MCF 10A (cell line): Measurements from ENCODE around the gene IL6ST. TPM values are rescaled to one million over a fixed set of nuclear protein-coding genes. Genes with fewer than 3 reads are reported as not detected.
"Not testable (repeated sequence)": the region's sequence is repeated elsewhere in the genome, so short reads cannot be mapped to it uniquely, and the experiment has no call there.

Source experiments
- Bru-seq: library from RNA; stranded (reverse); fragments of 400-500 nt; gene quantifications from one replicate; lab custom pipeline; 2021; lab: Mats Ljungman, UMichigan
- BruChase-seq, 2 experiments: library from RNA; stranded (reverse); fragments of 400-500 nt; gene quantifications; one replicate each; lab custom pipeline; 2021; lab: Mats Ljungman, UMichigan
- BruUV-seq: library from RNA; stranded (reverse); fragments of 400-500 nt; replicated peaks from 2 replicates; lab custom pipeline; 2021; lab: Mats Ljungman, UMichigan
- CTCF ChIA-PET: fragments of 300-600 bp; sonication (Branson Sonifier 250); formaldehyde crosslinking; extraction: SDS; loops from one replicate; lab custom pipeline; 2021; ENCODE audit warnings: antibody characterized with exemption, inconsistent platforms; lab: Yijun Ruan, JAX
- POLR2A ChIA-PET: fragments of 300-600, 350-650 bp; sonication (Branson Sonifier 250); formaldehyde crosslinking; extraction: SDS; loops from one replicate; lab custom pipeline; 2020; ENCODE audit warnings: antibody characterized with exemption, inconsistent platforms; lab: Yijun Ruan, JAX
- DNase-seq: peaks from one replicate; pipeline ENCODE4 v3.0.0-alpha.2; 2018; ENCODE audit not compliant: unreplicated experiment
- H3K27ac Mint-ChIP-seq: one replicate; pipeline ENCODE4 v1.8.0; 2022; ENCODE audit warnings: mild to moderate bottlenecking, low read depth, mixed read lengths; ENCODE audit not compliant: unreplicated experiment
- H3K27me3 Mint-ChIP-seq: one replicate; pipeline ENCODE4 v1.8.0; 2022; ENCODE audit warnings: mixed read lengths; ENCODE audit not compliant: insufficient read depth, unreplicated experiment
- H3K36me3 Mint-ChIP-seq: one replicate; pipeline ENCODE4 v1.8.0; 2022; ENCODE audit warnings: mild to moderate bottlenecking, moderate library complexity, mixed read lengths; ENCODE audit not compliant: insufficient read depth, unreplicated experiment
- H3K4me1 Mint-ChIP-seq: one replicate; pipeline ENCODE4 v1.8.0; 2022; ENCODE audit warnings: mixed read lengths; ENCODE audit not compliant: insufficient read depth, unreplicated experiment
- H3K4me3 Mint-ChIP-seq: one replicate; pipeline ENCODE4 v1.8.0; 2022; ENCODE audit warnings: mild to moderate bottlenecking, moderate library complexity, mixed read lengths; ENCODE audit not compliant: unreplicated experiment
- H3K9me3 Mint-ChIP-seq: one replicate; pipeline ENCODE4 v1.8.0; 2022; ENCODE audit warnings: mixed read lengths; ENCODE audit not compliant: unreplicated experiment
- CTCF ChIP-seq: fragments of 200-600 bp; IDR thresholded peaks from one replicate; pipeline ENCODE4 v1.8.0; 2022; ENCODE audit warnings: antibody characterized with exemption, mild to moderate bottlenecking; ENCODE audit not compliant: unreplicated experiment
- intact Hi-C: fragments of 100-400 bp; cut with micrococcal nuclease; formaldehyde crosslinking; loops from 2 replicates; pipeline ENCODE4 v1.14.1; 2022
- long read RNA-seq: library from polyadenylated mRNA; stranded (forward); transcript quantifications from one replicate; pipeline ENCODE4 v2.0.0, GENCODE V29; 2022
- total RNA-seq: library from RNA; stranded (reverse); gene quantifications from 2 replicates; pipeline ENCODE4 v1.2.3, GENCODE V29; 2022

IL6ST gene
- total RNA-seq (108 and 115 TPM in 2 replicates), Bru-seq, nascent RNA (percentile 89 among the genes with signal in this experiment), BruChase-seq, experiment 1, labeled RNA remaining after a 6-hour chase (percentile 97 among the genes with signal in this experiment), BruChase-seq, experiment 2, labeled RNA remaining after a 2-hour chase (percentile 91 among the genes with signal in this experiment)
- long read RNA-seq, full-length matches to known transcripts: 51 of 80 reads
- long read RNA-seq, partial matches to known transcripts: 8 of 80 reads
- long read RNA-seq, other reads (novel, unspliced or antisense): 21 of 80 reads

- no peak for TF ChIP-seq CTCF
- DNase-seq: peak; percentile 79
- Mint-ChIP-seq H3K36me3 (peaks cover 6% of the 10 kb centered on the region), H3K27me3 (no peaks in the 10 kb centered on the region), H3K4me1 (peaks cover 36% of the 10 kb centered on the region), H3K4me3 (peak within 1 kb of the TSS; percentile 89), H3K9me3 (no peaks in the 10 kb centered on the region), H3K27ac (peak within 1 kb of the TSS; percentile 96)
- POLR2A ChIA-PET: interaction anchor here (0.6 to 3.5 kb wide), 41 partner anchors 9 to 1181 kb away, joined by 3 to 22 read pairs (median 5); no protein-coding TSS in a partner anchor
- intact Hi-C loops: loop anchor here (1.0 to 10.0 kb wide), 3 partner anchors 60 to 207 kb away; no protein-coding TSS in a partner anchor
- CTCF ChIA-PET: interaction anchor here (0.6 to 6.4 kb wide), 4 partner anchors 9 to 1194 kb away, joined by 3 to 21 read pairs (median 4); no protein-coding TSS in a partner anchor
- no TSS peak for BruUV-seq
These were observed at the start of gene IL6ST for GRCh38 chr5:55994495-55994997. Gene IL6ST (minus strand): TSS chr5:55994963. CDS start chr5:55976278, 18,685 bp downstream.

GRCh38 chr5:56039985-56040384 is 45.2 kb upstream of the IL6ST start:
- CTCF ChIA-PET: no interaction called here
- intact Hi-C loops: no loop called here
- H3K9me3 Mint-ChIP-seq: no peaks in the 10 kb centered on the region
- no peaks in the 10 kb centered on the region for H3K4me1 Mint-ChIP-seq
- H3K27ac Mint-ChIP-seq: no peak overlapping the region
- H3K27me3 Mint-ChIP-seq: peaks cover 12% of the 10 kb centered on the region
- no peak for TF ChIP-seq CTCF
- no TSS peak for BruUV-seq
- H3K36me3 Mint-ChIP-seq: no peaks in the 10 kb centered on the region
- H3K4me3 Mint-ChIP-seq: no peak overlapping the region
- POLR2A ChIA-PET: no interaction called here
- DNase-seq: no peak

- peaks cover 12% of the 10 kb centered on the region for H3K27me3 Mint-ChIP-seq
- BruUV-seq, DNase-seq, H3K4me3 Mint-ChIP-seq, H3K36me3 Mint-ChIP-seq, H3K9me3 Mint-ChIP-seq, H3K27ac Mint-ChIP-seq, POLR2A ChIA-PET, H3K4me1 Mint-ChIP-seq, intact Hi-C loops, CTCF ChIA-PET: not testable (repeated sequence)
These were observed 43.4 kb upstream of the IL6ST start for GRCh38 chr5:56038206-56038605.

GRCh38 chr5:56037531-56038010 is 42.8 kb upstream of the IL6ST start:
- no peak overlapping the region for H3K4me3 Mint-ChIP-seq
- no peak for DNase-seq
- ChIA-PET POLR2A (no interaction called here), CTCF (no interaction called here)
- H3K27me3 Mint-ChIP-seq: peaks cover 12% of the 10 kb centered on the region
- H3K9me3 Mint-ChIP-seq: no peaks in the 10 kb centered on the region
- no peaks in the 10 kb centered on the region for H3K4me1 Mint-ChIP-seq
- no TSS peak for BruUV-seq
- H3K36me3 Mint-ChIP-seq: no peaks in the 10 kb centered on the region
- no peak overlapping the region for H3K27ac Mint-ChIP-seq
- intact Hi-C loops: no loop called here
- no peak for TF ChIP-seq CTCF

- H3K27me3 Mint-ChIP-seq: peaks cover 12% of the 10 kb centered on the region
- H3K27ac Mint-ChIP-seq, H3K4me3 Mint-ChIP-seq, POLR2A ChIA-PET, H3K9me3 Mint-ChIP-seq, H3K4me1 Mint-ChIP-seq, BruUV-seq, intact Hi-C loops, H3K36me3 Mint-ChIP-seq, DNase-seq: not testable (repeated sequence)
- CTCF ChIA-PET: interaction anchor here (0.6 kb wide), 1 partner anchor 50 kb away, joined by 3 read pairs; no protein-coding TSS in a partner anchor
These were observed 40.6 kb upstream of the IL6ST start for GRCh38 chr5:56035394-56035793.

- H3K27me3 Mint-ChIP-seq, H3K36me3 Mint-ChIP-seq, H3K4me3 Mint-ChIP-seq, H3K9me3 Mint-ChIP-seq, H3K27ac Mint-ChIP-seq, H3K4me1 Mint-ChIP-seq, intact Hi-C loops, CTCF ChIA-PET, DNase-seq, BruUV-seq: not testable (repeated sequence)
- POLR2A ChIA-PET: interaction anchor here (1.4 kb wide), 1 partner anchor 35 kb away, joined by 4 read pairs; the partner anchor contains the start of gene IL6ST
These were observed 35.3 kb upstream of the IL6ST start for GRCh38 chr5:56029871-56030630.
